Mesangial cell (primary cell): ENCODE results near the gene R3HDM2. TPM values are rescaled to one million over a fixed set of nuclear protein-coding genes. Genes with fewer than 3 reads are reported as not detected.

Experiments used
- total RNA-seq: library from RNA; depleted of rRNA; stranded (reverse); fragments of >200 nt; gene quantifications from 2 replicates; pipeline ENCODE4 v1.2.3, GENCODE V29; 2015

The R3HDM2 gene
- total RNA-seq = 15.5 and 37.5 TPM in 2 replicates

GRCh38 chr12:57430931-57431566 is at the start of gene R3HDM2:
Gene R3HDM2 (minus strand): TSS chr12:57431043. CDS start chr12:57310428, 120,615 bp downstream.

GRCh38 chr12:57479376-57480115 is 48.7 kb upstream of the R3HDM2 start, which contains the start of gene ARHGAP9:
Gene ARHGAP9 (minus strand): TSS chr12:57479866. CDS start chr12:57479406, 460 bp downstream.

DNA sequence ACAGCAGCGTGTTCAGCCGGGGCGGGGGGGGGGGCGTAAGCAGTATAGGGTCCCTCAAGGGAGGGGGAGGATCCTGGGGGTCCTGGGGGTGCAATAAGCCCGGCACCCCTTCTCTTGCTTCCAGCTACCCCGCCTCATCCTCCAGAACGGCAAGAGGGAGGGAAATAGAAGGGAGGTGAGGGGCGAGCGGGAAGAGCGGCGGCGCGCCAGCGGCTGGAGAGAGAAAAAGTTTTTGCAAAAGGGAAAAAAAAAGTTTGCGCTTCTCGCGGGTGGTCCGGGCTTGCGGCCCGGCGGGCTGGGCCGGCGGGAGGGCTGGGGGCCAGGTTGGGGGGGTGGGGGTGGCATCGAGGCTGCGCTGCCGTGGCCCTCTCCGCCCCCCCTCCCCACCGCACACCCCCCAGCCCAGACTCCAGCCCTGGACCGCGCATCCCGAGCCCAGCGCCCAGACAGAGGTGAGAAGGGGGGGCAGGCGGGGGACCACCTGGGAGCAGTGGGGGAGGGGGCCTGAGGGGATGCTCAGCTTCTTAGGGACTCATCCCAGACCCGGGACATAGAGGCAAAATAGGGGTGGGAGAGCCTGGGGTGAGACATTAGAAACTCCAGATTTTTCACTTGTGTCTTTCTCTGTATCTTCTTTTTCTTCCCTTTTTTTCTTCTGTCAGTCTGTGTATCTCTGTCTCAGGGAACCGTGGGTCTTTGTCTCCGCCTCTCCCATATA is 29.1 kb upstream of the R3HDM2 start, which contains the start of gene GLI1:
Gene GLI1 (plus strand): TSS at position 36 of the 718 bp plus-strand sequence. CDS start 3,907 bp downstream, outside the sequence.

DNA sequence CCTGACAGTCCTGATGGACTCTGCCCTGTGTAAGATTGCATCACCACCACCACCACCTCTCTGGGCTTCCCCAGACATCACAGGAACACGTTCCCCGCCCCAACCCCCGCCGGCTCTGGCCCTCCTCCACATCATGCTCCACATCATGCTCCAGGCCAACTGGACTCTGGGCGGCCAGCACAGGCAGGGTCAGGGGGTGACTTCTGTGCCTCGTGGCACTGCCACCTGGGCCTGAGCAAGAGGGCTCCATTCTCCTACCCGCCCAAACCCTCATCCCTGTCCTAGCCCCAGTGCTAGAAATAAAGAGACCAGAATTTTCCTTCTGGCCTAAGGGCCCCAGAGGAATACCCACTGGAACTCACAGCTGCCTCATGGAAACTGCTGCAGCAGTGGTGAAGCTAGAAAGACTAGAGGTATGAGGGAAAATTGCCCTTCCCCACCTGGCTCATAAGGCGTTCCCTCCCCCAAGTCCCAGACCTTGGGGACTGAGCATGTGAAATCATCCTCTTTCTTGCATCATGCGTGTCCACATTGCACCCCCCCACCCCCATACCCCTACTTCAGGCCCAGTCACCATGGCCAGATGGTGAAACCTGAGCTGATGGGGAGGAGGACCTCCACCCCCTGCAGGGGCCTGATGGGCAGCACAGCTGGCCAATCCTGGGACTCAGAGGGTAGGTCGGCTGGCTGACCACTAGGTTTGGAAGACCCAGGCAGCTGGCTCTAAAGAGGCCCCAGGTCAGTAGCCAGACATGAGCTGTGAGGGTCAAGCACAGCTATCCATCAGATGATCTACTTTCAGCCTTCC is 23.9 kb upstream of the R3HDM2 start, which contains the start of gene INHBE:
Gene INHBE (plus strand): TSS at position 742 of the 808 bp plus-strand sequence. CDS start 230 bp downstream, outside the sequence.

DNA sequence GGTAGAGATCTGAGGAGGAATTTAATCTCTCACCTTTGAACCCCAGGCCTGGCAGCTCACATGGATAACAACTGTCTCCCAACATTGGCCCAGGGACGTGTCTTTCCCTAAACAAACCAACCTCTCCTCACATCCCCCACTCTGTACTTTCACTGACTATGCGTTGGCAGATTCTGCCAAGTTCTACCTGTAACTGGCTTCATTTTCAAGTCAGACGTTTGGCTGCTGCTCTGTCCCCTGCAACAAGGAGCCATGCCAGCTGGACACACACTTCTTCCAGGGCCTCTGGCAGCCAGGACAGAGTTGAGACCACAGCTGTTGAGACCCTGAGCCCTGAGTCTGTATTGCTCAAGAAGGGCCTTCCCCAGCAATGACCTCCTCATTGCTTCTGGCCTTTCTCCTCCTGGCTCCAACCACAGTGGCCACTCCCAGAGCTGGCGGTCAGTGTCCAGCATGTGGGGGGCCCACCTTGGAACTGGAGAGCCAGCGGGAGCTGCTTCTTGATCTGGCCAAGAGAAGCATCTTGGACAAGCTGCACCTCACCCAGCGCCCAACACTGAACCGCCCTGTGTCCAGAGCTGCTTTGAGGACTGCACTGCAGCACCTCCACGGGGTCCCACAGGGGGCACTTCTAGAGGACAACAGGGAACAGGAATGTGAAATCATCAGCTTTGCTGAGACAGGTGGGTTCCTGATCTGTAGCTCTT is 3.8 kb upstream of the R3HDM2 start, which contains the start of gene INHBC:
Gene INHBC (plus strand): TSS at position 268 of the 707 bp plus-strand sequence. CDS start 103 bp downstream, at position 371.

GRCh38 chr12:57250956-57251355 is 179.9 kb downstream of the R3HDM2 start, which contains the start of gene STAC3:
Gene STAC3 (minus strand): TSS chr12:57251187. CDS start chr12:57249636, 1,551 bp downstream.

GRCh38 chr12:57229634-57230380 is 201.0 kb downstream of the R3HDM2 start, which contains the start of gene SHMT2:
Gene SHMT2 (plus strand): TSS chr12:57229711. CDS start chr12:57229779, 68 bp downstream.

GRCh38 chr12:57216014-57216911 is 214.6 kb downstream of the R3HDM2 start, which contains the start of gene NXPH4:
Gene NXPH4 (plus strand): TSS chr12:57216794. CDS start chr12:57216970, 176 bp downstream.

Other genes with a start within 250 kb of the R3HDM2 start
- 1.0 TPM in 1 of 2 replicates, not detected in the other for gene NXPH4, start 214.2 kb downstream of the R3HDM2 start, total RNA-seq
- gene SHMT2, start 201.3 kb downstream of the R3HDM2 start, total RNA-seq = 161 and 237 TPM in 2 replicates
- gene STAC3, start 179.9 kb downstream of the R3HDM2 start, total RNA-seq = 0.63 TPM in 1 of 2 replicates, not detected in the other
- gene INHBC, start 3.7 kb upstream of the R3HDM2 start, total RNA-seq = not detected in 2 replicates
- gene INHBE, start 24.3 kb upstream of the R3HDM2 start, total RNA-seq = 3.9 and 7.9 TPM in 2 replicates
- 0.98 and 6.7 TPM in 2 replicates for gene GLI1, start 28.7 kb upstream of the R3HDM2 start, total RNA-seq
- gene ARHGAP9, start 48.8 kb upstream of the R3HDM2 start, total RNA-seq = 0.89 TPM in 1 of 2 replicates, not detected in the other
- gene MARS1, start 57.0 kb upstream of the R3HDM2 start, total RNA-seq = 107 and 167 TPM in 2 replicates
- 12.1 and 28.3 TPM in 2 replicates for gene DDIT3, start 89.5 kb upstream of the R3HDM2 start, total RNA-seq
- 9.9 and 23.8 TPM in 2 replicates for gene MBD6, start 91.8 kb upstream of the R3HDM2 start, total RNA-seq
- 211 and 214 TPM in 2 replicates for gene DCTN2, start 116.1 kb upstream of the R3HDM2 start, total RNA-seq
- gene KIF5A, start 119.0 kb upstream of the R3HDM2 start, total RNA-seq = 0.98 and 1.4 TPM in 2 replicates
- 23.8 and 30.6 TPM in 2 replicates for gene PIP4K2C, start 160.1 kb upstream of the R3HDM2 start, total RNA-seq
- gene DTX3, start 173.8 kb upstream of the R3HDM2 start, total RNA-seq = 13.0 and 40.6 TPM in 2 replicates
- 5.4 and 6.1 TPM in 2 replicates for gene ARHGEF25, start 180.4 kb upstream of the R3HDM2 start, total RNA-seq
- gene B4GALNT1, start 202.2 kb upstream of the R3HDM2 start, total RNA-seq = 0.76 and 6.2 TPM in 2 replicates